CD4-positive, alpha-beta T cell (primary cell): ENCODE results near the gene MPI. TPM values are rescaled to one million over a fixed set of nuclear protein-coding genes. Genes with fewer than 3 reads are reported as not detected.

Experiments
- ATAC-seq: fragments of 200-7000 bp; cut with Tn5 transposase; one replicate; pipeline ENCODE4 v1.10.0; 2022; ENCODE audit warnings: mild to moderate bottlenecking; ENCODE audit not compliant: poor library complexity
- CTCF ChIA-PET: fragments of 350-600 bp; sonication (Branson Sonifier 250); formaldehyde crosslinking; loops from one replicate; lab custom pipeline; 2021; ENCODE audit warnings: antibody characterized with exemption, inconsistent platforms; lab: Charles Lee
- POLR2A ChIA-PET: fragments of 350-600 bp; sonication (Branson Sonifier 250); formaldehyde crosslinking; loops from one replicate; lab custom pipeline; 2021; ENCODE audit warnings: antibody characterized with exemption, inconsistent platforms; lab: Charles Lee
- DNase-seq, 14 experiments: peaks; one replicate each; pipeline ENCODE4 v3.0.0-alpha.2; 2013 to 2020; ENCODE audit warnings: mixed read lengths in 2 of 14
- H3K27ac ChIP-seq, 2 donors: one replicate each; pipeline versions ENCODE4 v1.5.1 to v1.7.0; 2013; ENCODE audit warnings: low read length in 2 of 2, low read depth in 1 of 2, mild to moderate bottlenecking in 1 of 2
- H3K27me3 ChIP-seq, 2 experiments: 1 replicate in 1 of 2; 2 replicates in 1 of 2; pipeline versions ENCODE4 v1.6.1 to v1.7.0; 2013; ENCODE audit warnings: low read length in 2 of 2, control low read depth in 1 of 2, mild to moderate bottlenecking in 1 of 2, moderate library complexity in 1 of 2; ENCODE audit not compliant: insufficient read depth in 2 of 2, control insufficient read depth in 1 of 2
- H3K36me3 ChIP-seq: one replicate; pipeline ENCODE4 v1.6.1; 2013; ENCODE audit warnings: low read length, control low read depth; ENCODE audit not compliant: insufficient read depth
- H3K4me1 ChIP-seq: one replicate; pipeline ENCODE4 v1.6.1; 2013; ENCODE audit warnings: low read length, control low read depth; ENCODE audit not compliant: insufficient read depth
- H3K4me3 ChIP-seq: one replicate; pipeline ENCODE4 v1.5.1; 2013; ENCODE audit warnings: mild to moderate bottlenecking, low read length, moderate library complexity
- H3K9me3 ChIP-seq, 2 experiments: 1 replicate in 1 of 2; 2 replicates in 1 of 2; pipeline versions ENCODE4 v1.6.1 to v1.7.0; 2013; ENCODE audit warnings: low read length in 2 of 2, mild to moderate bottlenecking in 2 of 2, control low read depth in 1 of 2, moderate library complexity in 1 of 2; ENCODE audit not compliant: control insufficient read depth in 1 of 2, insufficient read depth in 1 of 2
- H3K27ac Mint-ChIP-seq: one replicate; pipeline ENCODE4 v1.8.0; 2020; ENCODE audit warnings: mixed read lengths
- H3K27me3 Mint-ChIP-seq: one replicate; pipeline ENCODE4 v1.8.0; 2021; ENCODE audit warnings: mixed read lengths
- H3K36me3 Mint-ChIP-seq: one replicate; pipeline ENCODE4 v1.8.0; 2021; ENCODE audit warnings: low read depth, mixed read lengths
- H3K4me1 Mint-ChIP-seq: one replicate; pipeline ENCODE4 v1.8.0; 2021; ENCODE audit warnings: low read depth, mixed read lengths
- H3K4me3 Mint-ChIP-seq: one replicate; pipeline ENCODE4 v1.8.0; 2020; ENCODE audit warnings: mild to moderate bottlenecking, mixed read lengths
- H3K9me3 Mint-ChIP-seq: one replicate; pipeline ENCODE4 v1.8.0; 2020; ENCODE audit warnings: mixed read lengths
- CTCF ChIP-seq: fragments of 200-600 bp; IDR thresholded peaks from one replicate; pipeline ENCODE4 v1.8.0; 2022; ENCODE audit warnings: antibody characterized with exemption, mild to moderate bottlenecking
- intact Hi-C, 2 experiments: fragments of 100-400 bp; cut with DNase I in 1 of 2; cut with micrococcal nuclease in 1 of 2; formaldehyde crosslinking; loops; one replicate each; pipeline versions ENCODE4 v1.15.1 to v1.9.0; 2023 to 2025; cut with DNase I, micrococcal nuclease
- total RNA-seq, 174 experiments: library from RNA in 2 of 174; stranded (reverse) in 2 of 174; gene quantifications; one replicate each; pipeline ENCODE4 v1.2.3 and lab custom pipeline; 2021 to 2026

MPI gene
- total RNA-seq, 2 experiments from 2014 or later: 28.9 to 30.3 TPM

- Histone ChIP-seq H3K36me3 (peaks cover 34% of the 10 kb centered on the region), H3K9me3 (no peaks in the 10 kb centered on the region), H3K27ac (peak overlapping the region; percentile 69 to 82), H3K4me1 (peaks cover 61% of the 10 kb centered on the region), H3K4me3 (peak overlapping the region; percentile 49), H3K27me3 (no peaks in the 10 kb centered on the region)
- no peak for ATAC-seq
- Mint-ChIP-seq H3K36me3 (peaks cover 50% of the 10 kb centered on the region), H3K27ac (peak overlapping the region; percentile 86), H3K4me1 (peaks cover 56% of the 10 kb centered on the region), H3K9me3 (no peaks in the 10 kb centered on the region), H3K27me3 (no peaks in the 10 kb centered on the region), H3K4me3 (peak overlapping the region; percentile 93)
- DNase-seq: no peak
- peak; percentile 29 for TF ChIP-seq CTCF
- POLR2A ChIA-PET: interaction anchor here (0.8 to 2.5 kb wide), 11 partner anchors 24 to 63 kb away, joined by 3 to 13 read pairs (median 6); partner anchors contain the start of genes FAM219B, MPI and SCAMP2
- intact Hi-C loops: loop anchor here (1.0 to 10.0 kb wide), 11 partner anchors 29 to 359 kb away; partner anchors contain the start of genes MPI (in 2 of the 2), SCAMP2 (in 2 of the 2), ARID3B (in 1 of the 2) and C15orf39 (in 1 of the 2)
- CTCF ChIA-PET: interaction anchor here (1.2 to 2.5 kb wide), 9 partner anchors 26 to 73 kb away, joined by 3 to 12 read pairs (median 6); no protein-coding TSS in a partner anchor
These were observed 46.4 kb upstream of the MPI start for GRCh38 chr15:74843445-74843828.

- peak overlapping the region; percentile 49 for H3K4me3 ChIP-seq
- peaks cover 61% of the 10 kb centered on the region for H3K4me1 ChIP-seq
- H3K36me3 ChIP-seq: peaks cover 34% of the 10 kb centered on the region
- H3K27ac ChIP-seq: peak overlapping the region; percentile 69 to 82
- ChIA-PET POLR2A (interaction anchor here (1.0 to 2.5 kb wide), 11 partner anchors 24 to 67 kb away, joined by 3 to 13 read pairs (median 6); partner anchors contain the start of genes CSK, FAM219B, MPI and SCAMP2), CTCF (interaction anchor here (1.2 to 2.5 kb wide), 11 partner anchors 24 to 107 kb away, joined by 3 to 12 read pairs (median 6); no protein-coding TSS in a partner anchor)
- Mint-ChIP-seq H3K4me1 (peaks cover 56% of the 10 kb centered on the region), H3K36me3 (peaks cover 50% of the 10 kb centered on the region), H3K27me3 (no peaks in the 10 kb centered on the region), H3K9me3 (no peaks in the 10 kb centered on the region), H3K4me3 (peak overlapping the region; percentile 93), H3K27ac (peak overlapping the region; percentile 86)
- intact Hi-C loops: loop anchor here (1.0 to 10.0 kb wide), 12 partner anchors 29 to 358 kb away; partner anchors contain the start of genes MPI (in 2 of the 2), SCAMP2 (in 2 of the 2), ARID3B (in 1 of the 2) and C15orf39 (in 1 of the 2)
- no peak for TF ChIP-seq CTCF
- H3K27me3 ChIP-seq: no peaks in the 10 kb centered on the region
- DNase-seq: peak in 2 of 14 experiments; percentile 10 to 53
- ATAC-seq: no peak
- no peaks in the 10 kb centered on the region for H3K9me3 ChIP-seq
These were observed 45.9 kb upstream of the MPI start for GRCh38 chr15:74843891-74844299.

- ATAC-seq (no peak), DNase-seq (peak in 1 of 14 experiments; percentile 19)
- peaks cover 51% of the 10 kb centered on the region for H3K36me3 Mint-ChIP-seq
- H3K4me1 Mint-ChIP-seq: peaks cover 56% of the 10 kb centered on the region
- Histone ChIP-seq H3K4me3 (peak overlapping the region; percentile 22), H3K36me3 (peaks cover 33% of the 10 kb centered on the region), H3K4me1 (peaks cover 61% of the 10 kb centered on the region), H3K27ac (peak overlapping the region; percentile 69 to 82), H3K9me3 (no peaks in the 10 kb centered on the region), H3K27me3 (no peaks in the 10 kb centered on the region)
- intact Hi-C loops: loop anchor here (1.0 to 10.0 kb wide), 7 partner anchors 48 to 358 kb away; partner anchors contain the start of genes ARID3B (in 1 of the 2), C15orf39 (in 1 of the 2), EDC3 (in 1 of the 2) and MPI (in 1 of the 2)
- H3K27me3 Mint-ChIP-seq: no peaks in the 10 kb centered on the region
- H3K27ac Mint-ChIP-seq: peak overlapping the region; percentile 86
- ChIA-PET CTCF (interaction anchor here (1.0 to 2.5 kb wide), 8 partner anchors 24 to 106 kb away, joined by 3 to 9 read pairs (median 4); no protein-coding TSS in a partner anchor), POLR2A (interaction anchor here (0.7 to 2.5 kb wide), 25 partner anchors 12 to 607 kb away, joined by 3 to 10 read pairs (median 4); partner anchors contain the start of genes COX5A, CSK, FAM219B and MPI)
- peak overlapping the region; percentile 49 for H3K4me3 Mint-ChIP-seq
- TF ChIP-seq CTCF: no peak
- no peaks in the 10 kb centered on the region for H3K9me3 Mint-ChIP-seq
These were observed 45.3 kb upstream of the MPI start for GRCh38 chr15:74844319-74845207.
